Mucosa of stomach (tissue), 1 donor: ENCODE results near the gene PDE1C.

Source experiments
- H3K27me3 ChIP-seq: one replicate; pipeline ENCODE4 v1.7.0; 2013; ENCODE audit warnings: mild to moderate bottlenecking, low read length; ENCODE audit not compliant: control insufficient read depth, insufficient read depth
- H3K36me3 ChIP-seq: one replicate; pipeline ENCODE4 v1.7.0; 2013; ENCODE audit warnings: low read length; ENCODE audit not compliant: control insufficient read depth, insufficient read depth
- H3K4me1 ChIP-seq: one replicate; pipeline ENCODE4 v1.7.0; 2013; ENCODE audit warnings: mild to moderate bottlenecking, low read length; ENCODE audit not compliant: control insufficient read depth, insufficient read depth
- H3K4me3 ChIP-seq: one replicate; pipeline ENCODE4 v1.7.0; 2013; ENCODE audit warnings: low read length
- H3K9ac ChIP-seq: one replicate; pipeline ENCODE4 v1.7.0; 2013; ENCODE audit warnings: mild to moderate bottlenecking, low read length, moderate library complexity
- H3K9me3 ChIP-seq: one replicate; pipeline ENCODE4 v1.7.0; 2013; ENCODE audit warnings: mild to moderate bottlenecking, low read length, moderate library complexity; ENCODE audit not compliant: control insufficient read depth
- donor health status: Pancreatic carcinoma.

PDE1C gene

GRCh38 chr7:31772211-31772610, 298.0 kb downstream of the PDE1C start:
- no peak overlapping the region for H3K4me3 ChIP-seq
- H3K9me3 ChIP-seq = no peaks in the 10 kb centered on the region
- no peaks in the 10 kb centered on the region for H3K36me3 ChIP-seq
- H3K9ac ChIP-seq = no peak overlapping the region
- H3K27me3 ChIP-seq = no peaks in the 10 kb centered on the region
- H3K4me1 ChIP-seq = peaks cover 4% of the 10 kb centered on the region

- Histone ChIP-seq H3K36me3 (no peaks in the 10 kb centered on the region), H3K4me1 (no peaks in the 10 kb centered on the region), H3K9me3 (no peaks in the 10 kb centered on the region), H3K4me3 (no peak overlapping the region), H3K9ac (no peak overlapping the region), H3K27me3 (no peaks in the 10 kb centered on the region)
Observed at GRCh38 chr7:31767686-31768358, 302.4 kb downstream of the PDE1C start.

DNA sequence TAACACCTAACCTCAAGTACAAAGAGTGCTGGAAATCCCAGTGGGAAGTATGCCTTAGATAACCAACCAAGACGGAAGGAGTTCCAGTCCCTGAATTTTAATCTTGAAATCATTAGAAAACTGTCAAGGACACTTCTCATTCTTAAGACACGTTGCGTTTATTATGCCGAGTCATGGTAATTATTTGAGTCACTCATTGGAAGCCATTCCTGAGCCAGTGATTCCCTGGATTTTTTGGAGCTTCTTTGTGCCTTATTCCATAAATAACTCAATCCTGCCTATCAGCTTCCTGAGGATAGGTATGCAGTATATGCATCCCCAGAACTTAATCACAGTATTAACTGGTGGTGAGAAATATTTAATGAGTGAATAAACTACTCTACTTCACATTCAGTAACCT, 305.7 kb downstream of the PDE1C start:
- Histone ChIP-seq H3K9ac (no peak overlapping the region), H3K27me3 (no peaks in the 10 kb centered on the region), H3K4me1 (no peaks in the 10 kb centered on the region), H3K9me3 (no peaks in the 10 kb centered on the region), H3K4me3 (no peak overlapping the region), H3K36me3 (no peaks in the 10 kb centered on the region)

DNA sequence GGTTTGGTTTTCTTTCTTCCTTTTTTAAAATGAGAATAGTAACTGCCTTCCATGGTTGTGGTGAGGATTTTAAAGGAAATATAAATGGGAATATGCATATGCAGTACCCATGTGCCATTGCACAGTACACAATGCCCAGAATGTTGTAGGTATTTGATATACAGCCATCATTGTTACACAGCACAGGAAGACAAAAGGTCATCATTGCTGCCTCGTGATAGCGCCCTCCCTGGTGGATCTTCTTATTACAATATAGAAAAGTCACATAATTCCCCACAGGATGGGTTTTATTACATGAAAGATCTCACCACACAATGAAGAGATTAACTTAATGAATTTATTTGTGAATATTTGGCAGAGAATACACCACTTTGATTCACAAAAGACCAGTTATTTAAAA, 306.7 kb downstream of the PDE1C start:
- H3K9me3 ChIP-seq = no peaks in the 10 kb centered on the region
- no peaks in the 10 kb centered on the region for H3K27me3 ChIP-seq
- H3K9ac ChIP-seq = no peak overlapping the region
- H3K4me3 ChIP-seq = no peak overlapping the region
- H3K4me1 ChIP-seq = no peaks in the 10 kb centered on the region
- H3K36me3 ChIP-seq = no peaks in the 10 kb centered on the region

DNA sequence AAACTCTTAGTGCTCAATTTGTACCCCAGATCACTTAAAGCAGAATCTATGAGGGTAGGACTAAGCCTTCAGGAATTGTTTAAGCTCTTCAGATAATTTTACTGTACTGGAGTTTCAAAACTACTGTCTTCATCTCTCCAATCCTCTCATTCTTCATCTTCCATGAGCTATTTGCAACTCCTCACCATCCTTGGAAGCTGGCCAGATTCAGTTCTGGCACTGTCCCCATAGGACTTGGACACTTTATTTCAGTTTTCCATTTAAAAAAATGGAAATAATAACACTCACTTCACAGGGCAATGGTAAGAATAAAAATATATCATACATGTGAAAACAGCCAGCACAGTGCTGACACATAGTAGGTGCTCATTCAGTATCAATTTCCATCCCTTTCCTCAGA, 308.6 kb downstream of the PDE1C start:
- Histone ChIP-seq H3K9me3 (no peaks in the 10 kb centered on the region), H3K36me3 (no peaks in the 10 kb centered on the region), H3K27me3 (no peaks in the 10 kb centered on the region), H3K4me1 (no peaks in the 10 kb centered on the region), H3K4me3 (no peak overlapping the region), H3K9ac (no peak overlapping the region)

- no peak overlapping the region for H3K4me3 ChIP-seq
- H3K9ac ChIP-seq = no peak overlapping the region
- no peaks in the 10 kb centered on the region for H3K4me1 ChIP-seq
- no peaks in the 10 kb centered on the region for H3K36me3 ChIP-seq
- no peaks in the 10 kb centered on the region for H3K27me3 ChIP-seq
- no peaks in the 10 kb centered on the region for H3K9me3 ChIP-seq
Observed at GRCh38 chr7:31758755-31759154, 311.5 kb downstream of the PDE1C start.

DNA sequence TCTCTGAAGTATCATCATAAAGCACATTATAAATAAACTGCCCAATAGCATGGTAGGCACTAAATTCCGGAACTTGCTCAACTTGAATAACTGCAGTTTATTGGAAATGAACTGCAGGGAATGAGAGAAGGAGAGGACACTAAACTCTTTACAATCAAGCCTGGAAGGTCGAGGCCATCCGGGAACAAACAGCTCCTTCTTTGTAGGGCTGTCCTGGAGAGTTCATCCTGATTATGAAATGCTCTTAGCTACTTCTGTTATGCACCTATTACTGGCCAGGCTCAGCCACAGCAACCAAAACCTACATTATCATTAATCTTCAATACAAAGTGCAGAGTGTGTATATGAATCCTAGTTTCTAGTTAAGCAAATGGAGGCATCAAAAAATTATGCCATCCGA, 318.5 kb downstream of the PDE1C start:
- Histone ChIP-seq H3K36me3 (no peaks in the 10 kb centered on the region), H3K4me3 (no peak overlapping the region), H3K9me3 (no peaks in the 10 kb centered on the region), H3K9ac (no peak overlapping the region), H3K4me1 (no peaks in the 10 kb centered on the region), H3K27me3 (no peaks in the 10 kb centered on the region)

GRCh38 chr7:31748084-31748483, 322.1 kb downstream of the PDE1C start:
- Histone ChIP-seq H3K4me1 (no peaks in the 10 kb centered on the region), H3K9ac (no peak overlapping the region), H3K4me3 (no peak overlapping the region), H3K27me3 (no peaks in the 10 kb centered on the region), H3K36me3 (no peaks in the 10 kb centered on the region), H3K9me3 (no peaks in the 10 kb centered on the region)

DNA sequence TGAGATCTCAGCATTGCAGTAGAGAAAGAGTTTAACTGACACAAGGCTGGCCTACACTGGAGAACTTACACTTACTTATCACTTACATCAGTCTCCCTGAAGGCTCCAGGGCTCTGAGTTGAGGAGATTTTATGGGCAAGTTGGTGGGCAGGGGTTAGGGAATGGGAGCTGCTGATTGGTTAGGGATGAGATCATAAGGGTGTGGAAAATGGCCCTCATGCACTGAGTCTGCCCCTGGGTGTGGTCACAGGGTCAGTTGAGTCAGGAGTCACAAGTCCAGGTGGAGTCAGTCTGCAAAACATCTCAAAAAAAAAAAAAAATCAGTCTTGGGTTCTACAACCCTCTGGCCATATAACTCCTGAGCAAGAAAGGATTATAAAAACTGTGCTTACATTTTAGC, 322.7 kb downstream of the PDE1C start:
- Histone ChIP-seq H3K4me3 (no peak overlapping the region), H3K9ac (no peak overlapping the region), H3K36me3 (no peaks in the 10 kb centered on the region), H3K4me1 (no peaks in the 10 kb centered on the region), H3K27me3 (no peaks in the 10 kb centered on the region), H3K9me3 (no peaks in the 10 kb centered on the region)

GRCh38 chr7:31744294-31744874, 325.8 kb downstream of the PDE1C start:
- H3K9ac ChIP-seq = no peak overlapping the region
- no peaks in the 10 kb centered on the region for H3K27me3 ChIP-seq
- H3K4me3 ChIP-seq = no peak overlapping the region
- no peaks in the 10 kb centered on the region for H3K36me3 ChIP-seq
- no peaks in the 10 kb centered on the region for H3K4me1 ChIP-seq
- no peaks in the 10 kb centered on the region for H3K9me3 ChIP-seq

- Histone ChIP-seq H3K4me3 (no peak overlapping the region), H3K9me3 (no peaks in the 10 kb centered on the region), H3K9ac (no peak overlapping the region), H3K4me1 (no peaks in the 10 kb centered on the region), H3K27me3 (no peaks in the 10 kb centered on the region), H3K36me3 (no peaks in the 10 kb centered on the region)
Observed at GRCh38 chr7:31741852-31742251, 328.4 kb downstream of the PDE1C start.

- H3K27me3 ChIP-seq = no peaks in the 10 kb centered on the region
- H3K9ac ChIP-seq = no peak overlapping the region
- H3K4me3 ChIP-seq = no peak overlapping the region
- no peaks in the 10 kb centered on the region for H3K9me3 ChIP-seq
- no peaks in the 10 kb centered on the region for H3K4me1 ChIP-seq
- no peaks in the 10 kb centered on the region for H3K36me3 ChIP-seq
Observed at GRCh38 chr7:31735991-31736982, 333.9 kb downstream of the PDE1C start.
